GM18507 (cell line): Measurements from ENCODE around the gene LYZ.

ENCODE experiments used
- DNase-seq: peaks from one replicate; pipeline ENCODE4 v3.0.0; 2011; ENCODE audit warnings: low read depth; ENCODE audit not compliant: insufficient read length; ENCODE audit errors: extremely low spot score
- FAIRE-seq: peaks from 2 replicates; lab custom pipeline; 2011; peaks lifted over from hg19 to GRCh38; lab: Jason Lieb, UNC

The LYZ gene

GRCh38 chr12:69338120-69338859 lies 9.9 kb upstream of the LYZ start:
- FAIRE-seq (no peak), DNase-seq (no peak)

GRCh38 chr12:69338936-69339335 lies 9.2 kb upstream of the LYZ start:
- DNase-seq: no peak
- FAIRE-seq: no peak

- DNase-seq: no peak
- FAIRE-seq: no peak
Measured at GRCh38 chr12:69339999-69340398, 8.2 kb upstream of the LYZ start.

GRCh38 chr12:69341328-69341727 lies 6.9 kb upstream of the LYZ start:
- DNase-seq: no peak
- no peak for FAIRE-seq

- FAIRE-seq: no peak
- no peak for DNase-seq
Measured at GRCh38 chr12:69342421-69342820, 5.8 kb upstream of the LYZ start.

- DNase-seq (no peak), FAIRE-seq (no peak)
Measured at GRCh38 chr12:69343357-69343756, 4.8 kb upstream of the LYZ start.

GRCh38 chr12:69343885-69344612 lies 4.1 kb upstream of the LYZ start:
- no peak for DNase-seq
- no peak for FAIRE-seq

- no peak for FAIRE-seq
Measured at GRCh38 chr12:69345077-69345476, 3.1 kb upstream of the LYZ start.

GRCh38 chr12:69345742-69346141 lies 2.4 kb upstream of the LYZ start:
- FAIRE-seq: no peak
- DNase-seq: no peak

More at GRCh38 chr12:69345077-69345476, 3.1 kb upstream of the LYZ start:
- DNase-seq: no peak

GRCh38 chr12:69350002-69350626 lies 1.9 kb downstream of the LYZ start:
- DNase-seq: no peak
- no peak for FAIRE-seq

GRCh38 chr12:69350777-69351176 lies 2.6 kb downstream of the LYZ start:
- FAIRE-seq: no peak
- no peak for DNase-seq

- DNase-seq (no peak), FAIRE-seq (no peak)
Measured at GRCh38 chr12:69351462-69352236, 3.5 kb downstream of the LYZ start.

- no peak for DNase-seq
- FAIRE-seq: no peak
Measured at GRCh38 chr12:69352904-69353303, 4.7 kb downstream of the LYZ start.

GRCh38 chr12:69354172-69354555 lies 6.0 kb downstream of the LYZ start:
- no peak for FAIRE-seq
- no peak for DNase-seq

GRCh38 chr12:69354556-69355187 lies 6.5 kb downstream of the LYZ start:
- DNase-seq (no peak), FAIRE-seq (no peak)

- FAIRE-seq (no peak), DNase-seq (no peak)
Measured at GRCh38 chr12:69355363-69356028, 7.3 kb downstream of the LYZ start.

GRCh38 chr12:69359531-69360347 lies 11.6 kb downstream of the LYZ start, which contains the start of gene YEATS4:
Gene YEATS4, plus strand, starts transcription at chr12:69359743. Its CDS starts 230 bp downstream, at chr12:69359973.
- peak; percentile 95 for FAIRE-seq

GRCh38 chr12:69360348-69360672 lies 12.1 kb downstream of the LYZ start:
- no peak for FAIRE-seq

More at GRCh38 chr12:69359531-69360347, 11.6 kb downstream of the LYZ start, which contains the start of gene YEATS4:
- DNase-seq: peak; percentile 90

More at GRCh38 chr12:69360348-69360672, 12.1 kb downstream of the LYZ start:
- no peak for DNase-seq
